AG04449 (cell line): Measurements from ENCODE around the gene TP73.

ENCODE experiments used
- CTCF ChIA-PET: fragments of 350-600 bp; formaldehyde crosslinking; extraction: SDS; loops from one replicate; lab custom pipeline; 2021; ENCODE audit warnings: antibody characterized with exemption; lab: Yijun Ruan, JAX
- POLR2A ChIA-PET: fragments of 400-600, 350-600 bp; formaldehyde crosslinking; extraction: SDS; loops from one replicate; lab custom pipeline; 2020; ENCODE audit warnings: antibody characterized with exemption, inconsistent platforms; lab: Yijun Ruan, JAX
- DNase-seq: peaks from one replicate; pipeline ENCODE4 v3.0.0-alpha.2; 2010; ENCODE audit warnings: low read depth, low spot score
- H3K4me3 ChIP-seq: 2 replicates; pipeline ENCODE4 v1.5.1; 2011; ENCODE audit warnings: low read depth, mild to moderate bottlenecking, control low read depth, low read length
- CTCF ChIP-seq: IDR thresholded peaks from one replicate; pipeline ENCODE4 v1.5.1; 2011; ENCODE audit warnings: mild to moderate bottlenecking, moderate library complexity, low read length, control low read depth, inconsistent platforms; ENCODE audit not compliant: insufficient read depth; ENCODE audit errors: missing control alignments

The TP73 gene

GRCh38 chr1:3774276-3774945 lies 122.1 kb downstream of the TP73 start:
- no peak overlapping the region for H3K4me3 ChIP-seq
- CTCF ChIA-PET = no interaction called here
- no peak for DNase-seq
- POLR2A ChIA-PET = no interaction called here
- TF ChIP-seq CTCF = no peak

- CTCF ChIA-PET = no interaction called here
- POLR2A ChIA-PET = no interaction called here
- DNase-seq = no peak
These were observed 122.7 kb downstream of the TP73 start for GRCh38 chr1:3774946-3775489.

GRCh38 chr1:3775490-3776230 lies 123.3 kb downstream of the TP73 start:
- ChIA-PET CTCF (interaction anchor here (1.1 kb wide), 1 partner anchor 15 kb away, joined by 3 read pairs; no protein-coding TSS in a partner anchor), POLR2A (interaction anchor here (0.6 kb wide), 1 partner anchor 73 kb away, joined by 3 read pairs; no protein-coding TSS in a partner anchor)
- H3K4me3 ChIP-seq = no peak overlapping the region
- no peak for DNase-seq
- TF ChIP-seq CTCF = peak; percentile 5

More at GRCh38 chr1:3774946-3775489, 122.7 kb downstream of the TP73 start:
- H3K4me3 ChIP-seq = no peak overlapping the region
- TF ChIP-seq CTCF = no peak

GRCh38 chr1:3776231-3776961 lies 124.1 kb downstream of the TP73 start:
- no peak for DNase-seq
- POLR2A ChIA-PET = interaction anchor here (0.6 kb wide), 1 partner anchor 72 kb away, joined by 3 read pairs; no protein-coding TSS in a partner anchor
- no peak for TF ChIP-seq CTCF
- H3K4me3 ChIP-seq = no peak overlapping the region
- CTCF ChIA-PET = interaction anchor here (1.1 kb wide), 1 partner anchor 14 kb away, joined by 3 read pairs; no protein-coding TSS in a partner anchor

GRCh38 chr1:3777078-3777547 lies 124.8 kb downstream of the TP73 start:
- TF ChIP-seq CTCF = no peak
- ChIA-PET CTCF (no interaction called here), POLR2A (no interaction called here)
- no peak for DNase-seq
- no peak overlapping the region for H3K4me3 ChIP-seq
